GM12892 (cell line): Measurements from ENCODE around the gene PDZRN3.

Source experiments
- POLR2A ChIP-seq: IDR thresholded peaks from 2 replicates; pipeline ENCODE4 v1.6.1; 2011; ENCODE audit warnings: low read depth, low read length, control low read depth
- POLR2AphosphoS5 ChIP-seq: IDR thresholded peaks from 2 replicates; pipeline ENCODE4 v1.6.1; 2011; ENCODE audit warnings: low read depth, low read length, control low read depth

DNA sequence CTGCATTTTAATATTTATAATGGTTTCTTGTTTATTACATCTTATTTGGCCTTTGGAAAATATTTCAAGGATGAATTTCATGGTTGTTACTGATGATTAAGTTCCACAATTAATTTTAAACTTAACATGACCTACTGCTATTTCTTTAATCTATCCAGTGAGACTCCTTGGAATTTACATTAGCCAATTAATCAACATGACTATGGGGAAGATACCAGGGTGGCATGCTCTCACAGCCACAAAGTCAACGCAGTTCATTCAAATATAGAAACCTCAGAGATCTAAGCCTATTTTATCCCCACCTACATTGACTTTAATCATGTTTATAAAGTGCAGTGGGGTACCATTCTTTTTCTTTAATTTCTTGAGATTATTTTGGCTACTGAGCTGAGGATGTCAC, 43.6 kb upstream of the PDZRN3 start:
- TF ChIP-seq POLR2AphosphoS5 (no peak), POLR2A (no peak)
